ENCODE measurements around the gene TLE4.
"Not testable (repeated sequence)": the region's sequence is repeated elsewhere in the genome, so short reads cannot be mapped to it uniquely, and the experiment has no call there.

The TLE4 gene

GRCh38 chr9:79571309-79572031 lies at the start of gene TLE4:
Gene TLE4, plus strand, starts transcription at chr9:79571965. Its CDS starts 826 bp downstream, at chr9:79572791.
- DNase-seq (ENCODE audit: low read depth) = peak; percentile 100

- no peak for DNase-seq (ENCODE audit: low read depth)
These were observed 49.0 kb upstream of the TLE4 start for GRCh38 chr9:79522793-79523192.

GRCh38 chr9:79524266-79524665 lies 47.5 kb upstream of the TLE4 start:
- DNase-seq (ENCODE audit: low read depth) = no peak

- no peak for DNase-seq (ENCODE audit: low read depth)
These were observed 45.6 kb upstream of the TLE4 start for GRCh38 chr9:79526149-79526672.

GRCh38 chr9:79535534-79535933 lies 36.2 kb upstream of the TLE4 start:
- no peak for DNase-seq (ENCODE audit: low read depth)

GRCh38 chr9:79537838-79538237 lies 33.9 kb upstream of the TLE4 start:
- no peak for DNase-seq (ENCODE audit: low read depth)

GRCh38 chr9:79542735-79543620 lies 28.8 kb upstream of the TLE4 start:
- DNase-seq (ENCODE audit: low read depth) = no peak

- not testable (repeated sequence) for DNase-seq (ENCODE audit: low read depth)
These were observed 27.4 kb upstream of the TLE4 start for GRCh38 chr9:79544375-79544774.

- DNase-seq (ENCODE audit: low read depth) = no peak
These were observed 20.2 kb upstream of the TLE4 start for GRCh38 chr9:79551586-79551985.

- DNase-seq (ENCODE audit: low read depth) = no peak
These were observed 19.8 kb upstream of the TLE4 start for GRCh38 chr9:79551994-79552393.

GRCh38 chr9:79555474-79556089 lies 16.2 kb upstream of the TLE4 start:
- no peak for DNase-seq (ENCODE audit: low read depth)

- no peak for DNase-seq (ENCODE audit: low read depth)
These were observed 12.1 kb upstream of the TLE4 start for GRCh38 chr9:79559495-79560181.

- no peak for DNase-seq (ENCODE audit: low read depth)
These were observed 8.9 kb upstream of the TLE4 start for GRCh38 chr9:79562749-79563386.

- no peak for DNase-seq (ENCODE audit: low read depth)
These were observed 7.7 kb upstream of the TLE4 start for GRCh38 chr9:79564105-79564504.

- DNase-seq (ENCODE audit: low read depth) = no peak
These were observed 6.5 kb upstream of the TLE4 start for GRCh38 chr9:79565245-79565644.

GRCh38 chr9:79567671-79568098 lies 4.1 kb upstream of the TLE4 start:
- no peak for DNase-seq (ENCODE audit: low read depth)

- no peak for DNase-seq (ENCODE audit: low read depth)
These were observed 3.2 kb upstream of the TLE4 start for GRCh38 chr9:79568337-79569101.

GRCh38 chr9:79569814-79570447 lies 1.8 kb upstream of the TLE4 start:
- no peak for DNase-seq (ENCODE audit: low read depth)

GRCh38 chr9:79570448-79571308 lies 1.1 kb upstream of the TLE4 start:
- DNase-seq (ENCODE audit: low read depth) = peak; percentile 51
